HG02763 (cell line): ENCODE results near the gene CDH23.

Experiments
- ATAC-seq: cut with Tn5 transposase; IDR thresholded peaks from one replicate; pipeline ENCODE4 v1.9.1; 2021; ENCODE audit warnings: mild to moderate bottlenecking, moderate library complexity; ENCODE audit not compliant: unreplicated experiment

The CDH23 gene

DNA sequence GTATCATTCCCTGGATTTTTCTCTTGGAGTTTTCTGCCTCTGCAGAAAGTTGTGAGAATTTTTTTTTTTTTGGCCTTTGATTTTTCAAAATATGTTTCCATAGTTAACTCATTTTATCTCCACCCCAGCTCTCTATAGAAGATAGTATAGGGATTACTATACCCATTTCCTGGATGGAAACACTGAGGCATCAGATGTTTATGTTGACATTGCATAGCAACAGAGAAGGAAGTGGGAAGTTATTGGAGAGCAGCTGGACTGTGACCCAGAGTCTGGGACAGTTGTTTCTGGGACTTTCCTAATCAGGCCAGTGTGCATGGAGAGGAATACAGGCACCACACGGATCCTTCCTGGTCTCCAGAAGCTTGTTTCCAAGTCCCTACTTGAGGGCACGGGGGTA lies 158.0 kb downstream of the CDH23 start:
- ATAC-seq: no peak

DNA sequence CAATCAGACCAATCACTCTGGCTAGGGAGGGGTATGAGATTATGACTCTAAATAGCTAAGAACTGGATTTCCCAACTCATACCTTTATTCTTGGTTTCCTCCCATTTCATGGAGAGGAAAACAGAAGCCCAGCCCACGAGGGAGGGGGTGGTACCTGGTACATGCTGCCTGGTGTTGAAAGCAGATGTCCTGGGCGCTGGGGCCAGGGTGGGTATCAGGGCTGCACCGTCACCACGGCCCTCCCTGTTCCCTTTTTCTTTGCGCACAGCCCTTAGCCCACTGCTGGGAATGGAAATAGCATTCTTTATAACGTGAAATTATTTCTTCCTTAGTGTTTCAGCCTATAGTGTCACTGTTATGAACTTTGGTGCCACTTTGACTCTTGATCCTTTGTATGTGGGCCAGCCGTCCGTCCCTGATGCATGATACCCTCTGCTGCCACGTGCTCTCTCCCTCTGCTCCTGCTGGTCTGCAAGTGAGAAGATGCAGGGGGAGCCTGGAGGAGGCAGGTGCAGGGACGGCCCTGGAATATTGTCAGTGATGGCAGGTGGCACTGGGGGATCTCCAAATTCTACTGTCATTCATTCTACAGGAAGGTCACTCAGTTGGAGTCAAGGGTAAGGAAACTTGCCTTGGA lies 158.5 kb downstream of the CDH23 start:
- no peak for ATAC-seq

DNA sequence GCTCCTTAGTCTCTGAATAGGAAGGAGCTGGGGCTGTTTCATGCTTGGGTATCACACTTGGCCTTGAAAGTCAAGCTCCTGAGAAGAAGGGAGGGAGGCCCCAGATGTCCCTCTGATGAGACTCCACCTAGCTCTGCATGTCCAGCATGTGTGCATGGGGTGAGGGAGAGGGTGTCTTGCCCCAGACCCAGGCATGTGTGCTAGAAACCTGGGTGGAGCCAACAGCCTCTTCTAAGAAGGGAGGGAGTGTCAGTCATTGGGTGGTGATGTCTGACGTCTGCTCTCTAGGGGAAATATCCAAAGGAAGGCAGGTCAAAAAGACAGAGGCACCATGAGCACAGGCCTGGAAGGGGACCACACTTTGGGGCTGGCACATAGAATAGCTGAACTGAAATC lies 159.0 kb downstream of the CDH23 start:
- ATAC-seq: no peak

DNA sequence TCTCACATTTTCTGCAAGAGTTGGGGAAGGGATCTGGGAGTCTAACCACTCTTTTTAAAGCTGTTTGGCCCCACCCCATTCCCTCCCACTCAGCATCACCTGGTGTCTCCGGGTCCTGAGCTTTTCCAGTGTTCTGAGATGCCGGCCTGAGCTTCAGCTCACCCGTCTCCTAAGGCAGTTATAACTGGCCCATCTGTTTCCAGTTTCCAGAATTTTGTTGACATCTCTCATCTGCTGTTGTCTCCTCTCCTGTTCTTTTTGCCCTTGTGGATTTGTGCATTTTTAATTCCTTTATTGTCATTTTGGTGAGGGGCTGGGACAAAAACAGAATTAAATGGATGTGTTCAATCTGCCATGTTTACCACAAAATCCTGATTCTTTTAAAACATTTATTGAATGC lies 162.3 kb downstream of the CDH23 start:
- no peak for ATAC-seq

DNA sequence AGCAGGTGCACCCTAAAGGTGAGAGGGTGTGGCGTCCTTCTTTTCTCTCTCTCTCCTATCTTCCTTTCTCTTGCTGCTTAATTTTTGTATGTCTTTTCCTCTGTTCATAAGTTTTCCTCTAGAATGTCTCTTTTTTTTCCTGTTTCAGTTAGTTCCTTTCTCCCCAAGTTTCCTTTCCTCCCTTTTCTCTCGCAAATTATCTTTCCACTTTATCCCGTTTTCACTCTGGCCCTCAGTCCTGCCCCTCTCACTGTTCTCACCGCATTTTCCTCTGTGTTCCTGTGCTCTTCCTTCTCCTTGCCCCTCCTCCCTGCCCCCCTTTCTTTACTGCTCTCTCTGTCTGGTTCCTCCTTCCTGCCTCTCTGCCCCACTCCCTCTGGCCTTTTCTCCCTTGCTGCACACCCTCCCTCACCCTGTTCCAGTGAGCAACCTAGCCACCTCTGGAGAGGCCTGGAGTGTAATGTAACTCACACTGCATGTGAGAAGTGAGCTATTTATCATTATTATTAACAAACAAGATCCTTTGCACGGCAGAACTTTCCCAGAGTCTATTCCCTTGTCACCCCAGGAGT lies 164.4 kb downstream of the CDH23 start:
- ATAC-seq: no peak

DNA sequence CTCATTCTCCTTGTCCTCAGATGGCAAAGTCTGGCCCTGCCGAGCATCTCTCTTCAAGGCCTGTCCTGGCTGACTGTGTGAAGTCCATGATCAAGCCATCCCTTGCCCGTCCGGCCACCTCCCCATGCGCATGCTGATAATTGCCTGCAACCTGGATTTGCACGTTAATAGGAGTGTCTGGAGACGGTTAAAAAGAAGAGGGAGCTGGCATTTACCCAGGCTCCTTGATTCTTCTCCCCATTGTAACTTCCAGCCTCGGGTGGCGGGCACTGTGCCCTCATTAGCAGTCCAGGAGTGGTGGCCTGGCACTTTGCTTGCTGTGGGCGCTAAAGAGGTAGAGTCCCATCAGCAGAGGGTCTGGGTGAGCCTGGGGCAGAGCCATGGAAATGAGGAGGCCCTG lies 165.5 kb downstream of the CDH23 start:
- no peak for ATAC-seq

DNA sequence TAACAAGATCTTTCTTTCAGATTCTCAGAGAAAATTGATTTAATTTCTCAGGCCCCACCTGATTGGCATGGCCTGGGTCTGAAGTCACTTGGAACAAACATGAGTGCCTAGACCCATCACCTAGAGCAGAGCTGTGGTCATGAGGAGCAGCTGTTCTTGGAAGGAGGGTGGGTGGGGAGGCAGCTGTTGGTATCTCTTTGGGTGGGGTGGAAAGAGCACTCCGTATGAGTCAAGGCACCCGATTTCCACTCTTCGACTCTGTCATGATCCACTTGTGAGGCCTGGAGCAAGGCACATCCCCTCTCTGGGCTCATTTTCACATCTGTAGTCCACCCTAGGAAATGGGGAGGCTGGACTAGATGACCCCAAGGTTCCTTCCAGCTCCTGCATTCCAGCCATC lies 166.2 kb downstream of the CDH23 start:
- ATAC-seq: no peak

DNA sequence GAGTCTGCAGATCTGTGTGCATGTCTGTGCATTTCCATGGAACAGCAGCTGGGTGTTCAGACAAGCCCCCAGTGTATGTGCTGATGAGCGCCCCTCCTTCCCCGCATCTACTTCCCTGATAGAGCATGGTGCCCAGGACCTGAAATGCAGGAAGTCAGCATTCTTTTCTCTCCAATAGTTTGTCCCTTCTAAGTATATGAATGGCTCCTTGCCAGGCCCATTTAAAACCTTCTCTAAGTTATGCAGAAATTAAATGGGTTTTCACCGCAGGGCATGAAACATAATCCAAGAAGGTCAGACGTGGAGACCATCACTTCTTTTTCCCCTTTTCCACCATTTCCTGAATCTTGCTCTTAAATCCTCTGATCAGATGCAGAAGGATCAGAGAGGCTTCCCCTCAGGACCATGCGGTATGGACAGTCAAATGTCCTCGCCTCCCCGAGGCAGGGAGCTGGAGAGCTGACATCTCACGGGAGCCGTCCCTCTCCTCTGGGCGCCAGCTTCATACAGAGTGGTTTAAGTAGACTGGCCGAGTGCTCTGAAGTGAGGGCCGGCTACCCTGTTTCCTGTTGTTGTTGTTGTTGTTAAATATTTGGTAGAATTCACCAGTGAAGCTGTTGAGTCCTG lies 167.6 kb downstream of the CDH23 start:
- ATAC-seq: no peak

DNA sequence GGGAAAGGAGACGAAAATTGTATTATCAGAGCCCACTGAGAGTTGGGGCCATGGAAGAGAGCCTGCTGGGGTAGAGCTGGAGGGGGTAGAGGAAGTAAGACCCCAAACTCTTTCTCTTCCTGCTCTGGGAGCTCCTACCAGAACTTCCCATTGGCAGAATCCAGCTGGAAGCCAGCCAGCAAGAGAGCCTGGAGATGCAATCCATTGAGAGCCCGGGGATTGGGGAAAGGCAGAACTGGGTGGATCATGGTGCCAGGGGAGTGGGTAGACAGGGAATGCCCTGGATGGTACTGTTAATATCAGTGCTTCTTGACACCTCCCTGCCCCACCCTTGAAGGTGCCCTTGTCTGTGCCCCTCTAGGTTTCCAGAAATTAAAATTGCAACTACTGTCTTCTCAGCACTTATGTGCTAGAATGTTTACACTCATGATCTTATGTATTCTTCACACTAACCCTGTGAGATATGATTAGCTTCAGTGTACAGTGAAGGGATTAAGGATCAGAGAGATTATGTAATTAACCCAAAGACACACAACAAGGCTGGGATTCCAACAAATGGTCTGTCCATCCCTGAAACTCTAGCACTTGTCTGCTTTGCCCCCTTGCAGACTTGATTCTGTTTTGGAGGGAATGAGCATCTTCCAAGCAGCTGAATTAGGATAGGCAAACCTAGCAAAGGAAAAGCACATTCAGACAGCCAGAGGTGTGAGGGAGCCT lies 168.7 kb downstream of the CDH23 start:
- ATAC-seq: no peak

DNA sequence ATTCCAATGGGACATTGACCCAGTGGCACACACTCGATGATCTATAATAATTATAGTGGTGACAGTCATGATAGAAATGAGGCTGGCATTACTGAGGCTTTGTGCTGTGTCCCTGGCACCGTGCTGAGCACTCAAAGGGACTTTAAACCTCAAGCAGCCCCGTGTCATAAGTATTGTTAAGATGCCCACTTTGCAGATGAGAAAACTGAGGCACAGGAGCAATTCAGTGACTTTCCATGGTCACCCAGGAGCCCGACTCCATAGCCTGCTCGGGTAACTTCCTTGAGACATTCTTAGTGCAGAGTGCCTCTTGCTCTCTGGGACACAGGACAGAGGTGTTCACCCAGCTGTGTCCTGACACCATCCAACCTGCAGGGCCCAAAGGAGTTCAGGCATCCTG lies 170.3 kb downstream of the CDH23 start:
- no peak for ATAC-seq

DNA sequence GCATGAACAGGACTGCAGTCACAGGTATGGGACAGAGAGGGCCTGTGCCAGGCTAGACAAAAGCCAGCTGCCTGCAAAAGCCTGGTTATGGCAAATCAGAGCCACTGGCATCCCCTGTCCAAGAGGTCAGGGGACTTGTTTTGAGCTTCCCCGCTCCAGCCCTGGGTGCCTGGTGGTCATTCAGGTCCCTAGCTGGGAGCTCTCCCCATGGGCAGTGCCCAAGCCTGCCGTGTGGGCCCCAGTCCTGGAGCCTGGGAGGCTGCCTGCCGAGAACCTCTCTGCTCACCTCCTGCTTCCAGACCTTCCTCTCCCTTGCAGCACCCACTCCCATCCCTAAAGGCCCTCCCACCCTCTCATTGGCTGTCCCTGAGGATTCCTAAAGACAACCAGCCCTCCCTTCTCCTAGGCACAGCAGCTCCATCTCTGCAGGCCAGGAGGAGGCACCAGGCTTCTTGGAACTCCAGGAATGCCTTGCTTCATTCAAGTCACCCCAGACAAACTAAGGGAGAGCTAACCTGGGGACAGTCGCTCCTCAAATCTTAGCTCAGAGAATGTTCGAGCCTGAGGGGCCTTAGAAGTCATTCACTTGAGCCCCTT lies 172.3 kb downstream of the CDH23 start:
- ATAC-seq: no peak

DNA sequence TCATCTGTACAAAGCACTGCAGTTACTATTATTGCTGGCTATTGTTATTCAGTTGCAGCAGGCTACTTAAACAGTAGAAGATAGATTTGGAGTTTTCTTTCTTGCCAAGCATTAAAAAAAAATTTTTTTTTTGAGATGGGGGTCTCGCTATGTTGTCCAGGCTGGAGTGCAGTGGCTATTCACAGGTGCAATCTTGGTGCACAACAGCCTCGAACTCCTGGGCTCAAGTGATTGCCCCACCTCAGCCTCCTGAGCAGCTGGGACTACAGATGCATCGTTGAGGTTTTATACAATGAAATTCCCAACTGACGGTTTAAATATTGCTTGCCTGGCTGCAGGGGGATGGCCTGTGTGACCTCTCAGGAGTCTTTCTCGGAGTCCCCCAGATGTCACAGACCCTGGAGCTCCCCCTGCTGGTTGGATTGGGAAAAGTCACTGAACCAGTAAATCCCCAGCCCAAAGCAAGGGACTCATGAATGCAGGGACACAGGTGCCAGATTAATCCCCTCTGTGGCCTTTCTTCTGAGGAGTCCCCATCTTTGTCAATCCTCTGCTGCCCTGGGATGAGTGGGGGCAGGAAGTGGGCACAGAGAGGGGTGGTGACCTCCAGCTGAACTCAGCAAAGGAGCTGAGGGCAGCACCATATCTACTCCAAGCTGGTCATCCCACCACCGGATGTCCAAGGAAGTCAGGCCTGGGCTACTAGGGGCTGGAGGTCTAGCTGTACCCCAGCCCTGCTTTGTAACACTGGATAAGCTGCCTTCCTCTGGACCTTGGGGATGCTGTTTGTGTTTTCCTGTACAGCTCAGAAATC lies 173.3 kb downstream of the CDH23 start:
- no peak for ATAC-seq

DNA sequence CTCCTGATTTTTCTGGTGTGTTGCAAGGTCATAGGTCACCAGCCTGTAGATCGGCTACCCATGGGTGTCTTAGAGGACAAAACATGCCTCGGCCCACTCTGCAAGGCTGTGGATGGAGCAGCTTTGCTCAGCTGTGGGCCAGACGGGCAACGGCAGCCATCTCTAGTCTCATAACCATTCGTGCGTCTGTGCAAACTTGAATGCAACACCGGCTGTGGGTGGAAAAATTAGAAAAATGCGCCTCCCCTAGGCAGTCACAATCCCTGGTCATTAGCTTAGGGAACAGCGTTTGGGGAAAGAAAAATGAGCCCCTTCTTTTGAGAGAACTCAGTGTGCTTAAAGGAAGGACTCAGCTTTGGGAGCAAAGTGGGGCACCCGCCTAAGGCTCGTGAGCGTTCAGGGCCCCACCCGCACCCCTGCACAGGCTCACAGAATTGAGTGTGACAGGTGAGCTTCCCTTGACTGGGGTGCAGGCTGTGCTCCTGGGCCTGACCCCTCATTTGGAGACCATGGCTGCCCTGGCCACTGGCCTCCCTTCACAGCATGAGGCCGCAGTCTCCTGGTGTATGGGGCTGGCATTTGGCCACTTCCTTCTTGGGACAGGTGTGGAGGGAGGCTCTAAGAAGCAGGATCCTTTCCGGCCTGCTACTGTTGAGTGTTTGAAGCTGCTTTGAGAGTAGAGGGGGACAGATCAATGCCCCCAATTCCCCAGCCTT lies 174.9 kb downstream of the CDH23 start:
- no peak for ATAC-seq

DNA sequence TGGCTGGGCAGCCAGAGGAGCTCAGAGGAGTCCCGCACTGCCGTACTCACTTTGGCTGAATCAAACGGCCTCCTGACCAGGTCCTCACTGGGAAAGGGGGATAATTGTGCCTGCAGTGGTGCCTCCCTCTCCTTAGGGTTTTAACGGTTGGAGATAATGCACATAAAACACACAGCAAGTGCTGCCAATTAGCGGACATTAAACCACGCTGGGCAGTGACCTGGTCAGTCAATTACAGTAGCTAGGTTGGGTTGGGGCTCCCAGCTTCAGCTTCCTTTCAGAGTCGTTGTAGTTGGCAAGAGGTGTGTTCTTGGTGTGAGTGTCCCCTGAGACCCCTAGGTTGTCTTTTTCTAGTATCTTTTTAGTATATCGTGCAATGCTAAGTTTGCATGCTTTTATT lies 176.2 kb downstream of the CDH23 start:
- ATAC-seq: no peak

DNA sequence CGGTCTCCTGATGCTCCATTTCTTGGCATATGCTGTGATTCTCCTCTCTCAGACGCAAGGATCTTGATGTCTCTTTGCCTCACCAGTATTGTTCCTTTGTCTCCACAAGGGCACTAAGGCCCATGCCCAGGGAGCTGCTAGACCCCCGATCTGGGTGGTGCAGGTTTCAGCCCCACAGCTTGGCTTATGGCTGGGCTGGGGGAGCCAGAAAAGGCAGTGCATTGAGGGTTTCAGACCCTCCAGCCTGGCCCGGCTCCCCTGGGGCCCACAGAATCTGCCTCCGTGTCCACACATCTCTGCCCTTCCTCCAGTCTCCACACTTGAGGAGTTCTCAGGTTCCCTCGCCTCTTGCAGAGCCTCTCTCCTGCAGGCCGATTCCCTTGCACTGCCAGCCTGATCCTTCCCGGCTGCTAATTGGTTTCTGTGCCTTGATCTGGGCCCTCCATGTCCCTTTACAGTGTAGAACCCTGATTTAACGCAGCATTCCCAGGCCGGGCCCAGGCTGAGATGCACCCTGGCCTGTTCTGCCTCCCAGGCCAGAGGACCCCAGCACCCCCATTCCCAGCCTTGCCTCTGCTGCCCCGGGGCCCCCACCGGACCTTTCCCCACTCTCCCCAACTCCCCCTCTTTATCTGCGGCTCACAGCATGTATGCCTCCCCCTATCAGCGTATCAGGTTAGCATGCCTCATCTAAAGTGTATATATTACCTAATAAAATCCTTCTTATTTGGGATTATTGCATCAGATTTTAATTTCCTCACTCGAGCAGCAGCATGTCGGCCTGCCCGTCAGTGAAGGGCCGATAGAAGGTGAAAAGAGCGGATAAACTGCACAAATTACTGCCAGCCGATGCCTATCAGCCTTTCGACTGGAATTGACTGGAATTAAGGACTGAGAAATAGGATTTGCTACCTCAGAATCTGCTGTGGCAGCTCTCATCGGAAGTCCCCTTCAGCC lies 177.1 kb downstream of the CDH23 start:
- no peak for ATAC-seq

DNA sequence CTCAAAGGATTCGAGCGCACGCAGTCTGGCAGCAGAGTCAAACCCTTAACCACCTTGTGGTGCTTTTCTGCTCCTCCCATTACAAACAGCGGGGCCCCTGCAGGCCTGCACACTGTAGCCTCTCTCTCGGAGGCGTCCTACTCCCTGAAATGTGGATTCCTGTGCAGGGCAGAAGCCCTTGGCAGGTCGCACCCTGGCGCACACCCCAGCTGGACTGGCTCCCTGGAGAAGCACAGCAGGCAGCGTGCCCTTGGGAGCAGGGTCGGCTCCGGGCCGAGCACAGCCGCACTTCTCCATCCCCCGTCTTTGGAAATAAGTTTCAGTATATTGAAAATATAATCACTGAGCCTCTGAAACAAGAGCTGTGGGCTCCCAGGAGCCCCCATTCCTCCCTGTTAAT lies 178.7 kb downstream of the CDH23 start:
- no peak for ATAC-seq

DNA sequence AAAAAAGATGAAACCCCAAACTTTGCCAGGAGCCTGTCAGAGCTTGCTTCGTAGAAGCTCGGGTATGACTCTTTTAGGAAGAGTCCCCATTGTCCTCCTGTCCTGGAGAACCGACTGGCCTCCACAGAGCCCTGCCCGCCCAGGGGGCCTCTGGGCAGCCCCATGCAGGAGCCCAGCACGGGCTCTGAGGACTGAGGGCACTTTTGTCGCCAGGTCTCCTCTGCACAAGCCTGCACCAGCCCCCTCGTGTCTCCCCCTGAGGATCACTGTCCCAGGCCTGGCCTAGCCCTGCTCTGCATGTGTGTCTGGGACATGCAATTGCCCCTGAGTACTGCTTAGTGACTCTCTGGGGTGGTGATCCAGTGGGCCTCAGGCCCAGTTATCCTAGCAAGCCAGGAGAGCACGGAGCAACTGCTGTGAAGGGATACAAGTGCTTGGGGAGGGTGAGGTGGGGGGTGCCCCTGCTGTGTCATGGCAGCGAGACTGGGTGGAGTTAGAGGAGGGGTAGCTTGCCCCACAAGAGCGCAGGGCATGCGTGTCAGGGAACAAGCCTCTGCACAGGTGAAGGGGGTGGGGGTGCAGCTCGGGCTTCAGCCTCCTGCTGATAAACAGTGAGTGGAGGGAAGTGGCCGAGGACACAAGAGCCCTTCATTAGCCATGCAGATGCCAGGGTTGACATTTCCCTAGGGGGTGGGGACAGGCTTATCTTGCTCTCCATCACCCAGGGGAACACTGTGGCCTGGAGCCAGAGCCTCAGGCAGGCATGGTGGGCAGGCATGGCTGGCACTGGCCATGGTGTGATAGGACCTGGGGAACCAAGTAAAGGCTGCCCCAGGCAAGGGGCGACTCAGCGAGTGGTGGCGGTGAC lies 179.4 kb downstream of the CDH23 start:
- ATAC-seq: no peak

DNA sequence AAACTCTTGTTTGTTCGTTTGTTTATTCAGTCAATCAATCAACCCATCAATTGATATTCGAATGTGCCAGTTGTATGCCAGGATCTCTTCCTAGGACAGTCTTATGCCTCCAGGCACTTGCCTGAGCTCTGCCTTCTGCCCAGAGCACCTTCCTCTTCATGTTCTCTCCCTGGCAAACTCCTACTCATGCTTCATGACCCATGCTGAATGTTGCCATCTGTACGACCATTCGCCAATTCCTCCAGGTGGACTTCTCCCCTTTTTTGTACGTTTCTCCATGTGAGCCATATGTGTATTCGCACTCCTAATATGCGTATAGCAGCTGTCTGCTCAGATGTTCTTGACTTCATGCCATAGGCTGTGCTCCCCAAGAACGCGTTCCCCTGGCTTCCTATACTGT lies 180.1 kb downstream of the CDH23 start:
- no peak for ATAC-seq
